Activated T-helper 1 cell treated with anti-CD3 and anti-CD28 coated beads, Interleukin-2, amount 50 U/mL, for 16 hours (primary cell): ENCODE data around the gene ZNF415.
"Not testable (repeated sequence)": the region's sequence is repeated elsewhere in the genome, so short reads cannot be mapped to it uniquely, and the experiment has no call there.

Experiments
- DNase-seq, 2 donors: peaks; one replicate each; pipeline ENCODE4 v3.0.0-alpha.2; 2020; ENCODE audit warnings: low read depth in 1 of 2, low spot score in 1 of 2

The ZNF415 gene

GRCh38 chr19:53102756-53103233 is 29.9 kb downstream of the ZNF415 start:
- peak in 1 of 2 donors; percentile 9 for DNase-seq

- DNase-seq, result no peak
Observed at GRCh38 chr19:53102206-53102755, 30.4 kb downstream of the ZNF415 start.

GRCh38 chr19:53101518-53101917 is 31.2 kb downstream of the ZNF415 start:
- no peak for DNase-seq

DNA sequence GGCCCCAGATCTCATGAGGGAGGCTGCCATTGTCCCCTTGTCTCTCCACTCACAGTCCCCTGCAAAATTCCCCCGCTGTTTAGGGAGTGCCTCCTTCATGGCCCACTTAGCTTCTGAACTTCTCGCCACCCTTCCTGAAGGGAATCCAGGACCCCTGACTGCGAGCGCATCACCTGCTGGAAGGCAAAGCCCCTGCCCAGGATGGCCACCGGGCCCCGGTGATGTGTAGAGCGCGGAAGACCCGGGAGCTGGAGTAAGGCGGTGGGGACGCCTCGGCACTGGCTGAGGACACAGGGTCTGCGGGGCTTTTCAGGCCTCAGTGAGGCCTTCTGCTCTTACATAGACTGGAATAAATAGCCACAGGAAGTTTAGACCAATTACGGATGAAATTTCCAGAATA is 34.1 kb downstream of the ZNF415 start:
- not testable (repeated sequence) for DNase-seq

- not testable (repeated sequence) for DNase-seq
Observed at GRCh38 chr19:53096982-53097690, 35.6 kb downstream of the ZNF415 start.

DNA sequence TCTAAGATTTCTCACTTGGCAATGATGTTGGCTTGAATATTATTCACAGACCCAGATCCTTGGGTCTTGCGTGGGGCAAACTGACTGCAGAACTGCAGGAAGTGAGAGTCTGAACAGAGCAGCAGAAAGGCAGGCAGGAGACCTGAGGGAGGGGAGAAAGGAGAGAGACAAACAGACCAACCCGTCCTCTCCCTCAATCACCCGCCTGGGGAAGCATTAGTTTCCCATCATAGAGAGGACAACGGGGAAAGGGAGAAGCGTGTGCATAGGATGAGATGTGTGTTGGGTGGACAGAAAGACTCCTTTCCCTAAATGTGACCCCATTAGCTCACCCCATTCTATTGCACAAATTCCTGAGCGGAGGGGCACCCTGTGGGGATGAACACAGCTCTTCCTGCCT is 36.1 kb downstream of the ZNF415 start:
- DNase-seq, result not testable (repeated sequence)

GRCh38 chr19:53094754-53095575 is 37.7 kb downstream of the ZNF415 start:
- DNase-seq, result no peak

- DNase-seq, result no peak
Observed at GRCh38 chr19:53092723-53093122, 40.0 kb downstream of the ZNF415 start.

- no peak for DNase-seq
Observed at GRCh38 chr19:53091413-53092254, 41.1 kb downstream of the ZNF415 start.

- no peak for DNase-seq
Observed at GRCh38 chr19:53088091-53088490, 44.6 kb downstream of the ZNF415 start.

- DNase-seq, result no peak
Observed at GRCh38 chr19:53086949-53087348, 45.8 kb downstream of the ZNF415 start.

- no peak for DNase-seq
Observed at GRCh38 chr19:53085496-53085895, 47.2 kb downstream of the ZNF415 start.

- no peak for DNase-seq
Observed at GRCh38 chr19:53082929-53083328, 49.8 kb downstream of the ZNF415 start.

GRCh38 chr19:53079313-53079924 is 53.3 kb downstream of the ZNF415 start:
- no peak for DNase-seq

GRCh38 chr19:53078668-53079067 is 54.0 kb downstream of the ZNF415 start:
- no peak for DNase-seq

GRCh38 chr19:53076984-53077383 is 55.7 kb downstream of the ZNF415 start:
- DNase-seq, result no peak

DNA sequence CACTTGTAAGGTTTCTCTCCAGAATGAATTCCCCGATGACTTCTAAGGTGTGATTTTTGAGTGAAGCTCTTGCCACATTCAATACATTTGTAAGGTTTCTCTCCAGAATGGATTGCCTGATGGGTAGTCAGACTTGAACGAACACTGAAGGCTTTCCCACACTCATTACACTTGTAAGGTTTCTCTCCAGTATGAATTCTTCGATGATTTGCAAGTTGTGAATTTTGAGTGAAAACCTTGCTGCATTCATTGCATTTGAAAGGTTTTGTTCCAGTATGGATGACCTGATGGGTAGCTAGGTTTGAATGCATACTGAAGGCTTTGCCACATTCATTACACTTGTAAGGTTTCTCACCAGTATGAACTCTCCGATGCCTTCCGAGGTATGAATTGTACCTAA is 63.9 kb downstream of the ZNF415 start:
- DNase-seq, result no peak

GRCh38 chr19:53068199-53068598 is 64.5 kb downstream of the ZNF415 start:
- no peak for DNase-seq

GRCh38 chr19:53057904-53058580 is 74.7 kb downstream of the ZNF415 start:
- no peak for DNase-seq
